ENCODE data around the gene MSRB2.

DNA sequence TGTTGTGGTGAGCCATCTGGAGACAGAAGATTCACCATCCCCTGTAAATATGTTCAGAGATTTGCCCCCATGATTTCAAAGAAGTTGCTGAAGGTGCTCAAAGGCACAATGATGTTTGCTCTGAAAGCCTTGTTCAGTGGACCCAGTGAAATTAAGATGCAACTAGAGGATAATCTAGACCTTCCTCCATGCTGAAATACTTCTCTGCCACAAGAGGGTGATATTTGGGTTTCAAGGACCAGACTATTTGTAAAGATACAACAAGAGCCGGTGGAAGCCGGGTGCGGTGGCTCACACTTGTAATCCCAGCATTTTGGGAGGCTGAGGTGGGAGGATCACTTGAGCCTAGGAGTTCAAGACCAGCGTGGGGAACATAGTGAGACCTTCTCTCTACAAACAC, 13.5 kb upstream of the MSRB2 start:
- TF ChIP-seq, protein P1, sequence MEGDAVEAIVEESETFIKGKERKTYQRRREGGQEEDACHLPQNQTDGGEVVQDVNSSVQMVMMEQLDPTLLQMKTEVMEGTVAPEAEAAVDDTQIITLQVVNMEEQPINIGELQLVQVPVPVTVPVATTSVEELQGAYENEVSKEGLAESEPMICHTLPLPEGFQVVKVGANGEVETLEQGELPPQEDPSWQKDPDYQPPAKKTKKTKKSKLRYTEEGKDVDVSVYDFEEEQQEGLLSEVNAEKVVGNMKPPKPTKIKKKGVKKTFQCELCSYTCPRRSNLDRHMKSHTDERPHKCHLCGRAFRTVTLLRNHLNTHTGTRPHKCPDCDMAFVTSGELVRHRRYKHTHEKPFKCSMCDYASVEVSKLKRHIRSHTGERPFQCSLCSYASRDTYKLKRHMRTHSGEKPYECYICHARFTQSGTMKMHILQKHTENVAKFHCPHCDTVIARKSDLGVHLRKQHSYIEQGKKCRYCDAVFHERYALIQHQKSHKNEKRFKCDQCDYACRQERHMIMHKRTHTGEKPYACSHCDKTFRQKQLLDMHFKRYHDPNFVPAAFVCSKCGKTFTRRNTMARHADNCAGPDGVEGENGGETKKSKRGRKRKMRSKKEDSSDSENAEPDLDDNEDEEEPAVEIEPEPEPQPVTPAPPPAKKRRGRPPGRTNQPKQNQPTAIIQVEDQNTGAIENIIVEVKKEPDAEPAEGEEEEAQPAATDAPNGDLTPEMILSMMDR (conservative IDR thresholded peaks at IDR 0.05 in 1 of 2, IDR thresholded peaks at IDR 0.05 in 1 of 2; ENCODE audit: low read depth in 1 of 2, low read length in 2 of 2) = peak; percentile 13 to 35
- TF ChIP-seq EZH2 (IDR thresholded peaks at IDR 0.05; ENCODE audit: low read length, missing control alignments) = no peak

All from fibroblast of lung (primary cell).